ENCODE results near the gene CFDP1.

DNA sequence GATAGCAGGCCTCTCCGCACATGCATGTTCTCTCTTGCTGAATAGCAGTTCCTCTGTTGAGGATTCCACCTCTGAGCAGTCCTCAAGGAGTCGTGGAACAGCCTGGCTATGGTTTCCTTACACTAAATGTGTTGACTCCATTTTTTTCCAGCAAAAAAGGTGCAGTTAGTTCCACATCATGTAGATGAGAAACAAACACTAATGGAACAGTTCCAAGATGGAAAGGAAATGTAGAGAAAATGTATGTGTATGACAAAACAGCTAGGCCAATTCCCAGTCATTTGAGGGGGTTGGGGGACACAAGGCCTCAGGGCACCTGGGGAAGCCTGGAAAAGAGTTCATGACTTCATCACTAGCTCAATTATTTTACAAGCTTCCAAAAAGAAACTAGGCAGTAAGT is 90.0 kb downstream of the CFDP1 start:
- TF ChIP-seq, protein P1, sequence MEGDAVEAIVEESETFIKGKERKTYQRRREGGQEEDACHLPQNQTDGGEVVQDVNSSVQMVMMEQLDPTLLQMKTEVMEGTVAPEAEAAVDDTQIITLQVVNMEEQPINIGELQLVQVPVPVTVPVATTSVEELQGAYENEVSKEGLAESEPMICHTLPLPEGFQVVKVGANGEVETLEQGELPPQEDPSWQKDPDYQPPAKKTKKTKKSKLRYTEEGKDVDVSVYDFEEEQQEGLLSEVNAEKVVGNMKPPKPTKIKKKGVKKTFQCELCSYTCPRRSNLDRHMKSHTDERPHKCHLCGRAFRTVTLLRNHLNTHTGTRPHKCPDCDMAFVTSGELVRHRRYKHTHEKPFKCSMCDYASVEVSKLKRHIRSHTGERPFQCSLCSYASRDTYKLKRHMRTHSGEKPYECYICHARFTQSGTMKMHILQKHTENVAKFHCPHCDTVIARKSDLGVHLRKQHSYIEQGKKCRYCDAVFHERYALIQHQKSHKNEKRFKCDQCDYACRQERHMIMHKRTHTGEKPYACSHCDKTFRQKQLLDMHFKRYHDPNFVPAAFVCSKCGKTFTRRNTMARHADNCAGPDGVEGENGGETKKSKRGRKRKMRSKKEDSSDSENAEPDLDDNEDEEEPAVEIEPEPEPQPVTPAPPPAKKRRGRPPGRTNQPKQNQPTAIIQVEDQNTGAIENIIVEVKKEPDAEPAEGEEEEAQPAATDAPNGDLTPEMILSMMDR (IDR thresholded peaks at IDR 0.05 in 8 of 11, conservative IDR thresholded peaks at IDR 0.05 in 3 of 11): no peak
- TF ChIP-seq POLR2A (IDR thresholded peaks at IDR 0.05) (no peak), POLR2AphosphoS5 (IDR thresholded peaks at IDR 0.05) (no peak)

Measured in spleen (tissue), 7 donors.